D721Med (cell line): ENCODE results near the gene HOXD12.
A peak's percentile ranks its signal among the peaks of the same experiment; 100 is the strongest.

ENCODE experiments used
- DNase-seq: peaks from one replicate; pipeline ENCODE4 v3.0.0; 2011; ENCODE audit warnings: low spot score; ENCODE audit not compliant: insufficient read length
- FAIRE-seq: peaks from 2 replicates; lab custom pipeline; 2011; peaks lifted over from hg19 to GRCh38; lab: Jason Lieb, UNC
- CTCF ChIP-seq: IDR thresholded peaks from 2 replicates; pipeline ENCODE4 v1.5.1; 2012; ENCODE audit warnings: mild to moderate bottlenecking, control low read depth; ENCODE audit not compliant: insufficient read depth; ENCODE audit errors: missing control alignments

Gene HOXD12

GRCh38 chr2:176138526-176138922 is 38.9 kb downstream of the HOXD12 start:
- DNase-seq (no peak), FAIRE-seq (no peak)
- no peak for TF ChIP-seq CTCF

GRCh38 chr2:176138923-176139660 is 39.5 kb downstream of the HOXD12 start:
- no peak for FAIRE-seq
- DNase-seq = no peak
- TF ChIP-seq CTCF = no peak

GRCh38 chr2:176139661-176140512 is 40.3 kb downstream of the HOXD12 start:
- FAIRE-seq = no peak
- DNase-seq = no peak
- TF ChIP-seq CTCF = no peak

GRCh38 chr2:176140513-176141317 is 41.1 kb downstream of the HOXD12 start:
- no peak for FAIRE-seq
- DNase-seq = peak; percentile 85
- peak; percentile 82 for TF ChIP-seq CTCF

GRCh38 chr2:176142281-176142680 is 42.7 kb downstream of the HOXD12 start:
- DNase-seq (no peak), FAIRE-seq (no peak)
- no peak for TF ChIP-seq CTCF

GRCh38 chr2:176145085-176145969 is 45.7 kb downstream of the HOXD12 start:
- TF ChIP-seq CTCF = no peak
- no peak for FAIRE-seq

More at GRCh38 chr2:176145085-176145969, 45.7 kb downstream of the HOXD12 start:
- DNase-seq = no peak
